HG03439 (cell line): Measurements from ENCODE around the gene METTL25B.

Experiments
- ATAC-seq: cut with Tn5 transposase; IDR thresholded peaks from one replicate; pipeline ENCODE4 v1.9.1; 2021; ENCODE audit warnings: mild to moderate bottlenecking, moderate library complexity; ENCODE audit not compliant: unreplicated experiment

The METTL25B gene

GRCh38 chr1:156766298-156767100 lies 38.2 kb downstream of the METTL25B start:
- peak; percentile 5 for ATAC-seq

- peak; percentile 92 for ATAC-seq
These were observed 39.0 kb downstream of the METTL25B start, which contains the start of gene PRCC for GRCh38 chr1:156767101-156767878. PRCC (plus strand) TSS chr1:156767535; CDS start chr1:156767772, 237 bp downstream.

GRCh38 chr1:156767879-156768604 lies 39.8 kb downstream of the METTL25B start:
- peak; percentile 2 for ATAC-seq

DNA sequence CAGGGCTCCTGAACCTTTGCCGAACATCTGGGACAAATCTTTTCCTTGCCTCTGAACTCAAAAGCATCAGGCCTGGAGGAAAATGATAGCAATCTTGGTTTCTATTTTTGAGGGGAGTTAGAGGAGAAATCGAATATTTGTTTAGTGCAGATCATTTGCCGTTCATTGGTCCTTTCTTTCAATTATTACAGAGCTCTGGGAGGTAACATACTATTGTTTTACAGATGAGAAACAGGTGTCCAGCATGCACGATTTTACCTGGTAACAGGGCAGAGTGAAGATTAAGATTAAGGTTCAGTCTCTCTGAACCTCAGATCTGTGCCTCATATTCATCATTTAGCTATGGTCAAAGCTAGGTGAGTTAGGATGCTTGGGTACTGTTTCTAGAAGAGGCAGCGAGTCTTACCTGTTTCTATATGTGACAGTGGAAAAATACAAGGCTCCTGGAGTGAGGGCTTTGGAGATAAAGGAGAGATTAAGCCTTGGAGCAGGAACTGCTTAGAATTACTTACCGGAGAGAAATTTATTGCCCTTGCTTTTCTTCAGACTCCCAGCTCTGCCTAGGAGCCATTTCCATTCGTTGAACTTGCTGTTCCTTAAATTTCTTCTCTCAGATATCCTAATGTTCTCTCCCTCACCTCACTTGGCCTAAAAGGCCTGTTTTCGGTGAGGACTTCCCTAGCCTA lies 40.5 kb downstream of the METTL25B start:
- ATAC-seq = no peak

- no peak for ATAC-seq
These were observed 44.0 kb downstream of the METTL25B start for GRCh38 chr1:156772222-156772621.

GRCh38 chr1:156772728-156773497 lies 44.6 kb downstream of the METTL25B start:
- ATAC-seq = no peak

DNA sequence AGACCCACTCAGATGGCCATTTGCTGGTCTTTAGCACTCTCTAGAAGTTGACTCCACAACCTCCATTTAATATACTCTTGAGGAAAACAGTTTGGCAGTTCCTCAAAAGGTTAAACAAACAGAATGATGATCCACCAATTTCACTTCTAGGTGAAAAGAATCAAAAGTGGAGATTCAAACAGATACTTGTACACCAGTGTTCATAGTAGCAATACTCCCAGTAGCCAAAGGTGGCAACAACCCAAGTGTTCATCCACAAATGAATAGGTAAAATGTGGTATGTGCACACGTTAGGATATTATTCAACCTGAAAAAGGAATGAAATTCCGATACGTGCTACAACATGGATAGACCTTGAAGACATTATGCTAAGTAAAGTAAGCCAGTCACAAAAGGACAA lies 45.3 kb downstream of the METTL25B start:
- ATAC-seq = no peak

DNA sequence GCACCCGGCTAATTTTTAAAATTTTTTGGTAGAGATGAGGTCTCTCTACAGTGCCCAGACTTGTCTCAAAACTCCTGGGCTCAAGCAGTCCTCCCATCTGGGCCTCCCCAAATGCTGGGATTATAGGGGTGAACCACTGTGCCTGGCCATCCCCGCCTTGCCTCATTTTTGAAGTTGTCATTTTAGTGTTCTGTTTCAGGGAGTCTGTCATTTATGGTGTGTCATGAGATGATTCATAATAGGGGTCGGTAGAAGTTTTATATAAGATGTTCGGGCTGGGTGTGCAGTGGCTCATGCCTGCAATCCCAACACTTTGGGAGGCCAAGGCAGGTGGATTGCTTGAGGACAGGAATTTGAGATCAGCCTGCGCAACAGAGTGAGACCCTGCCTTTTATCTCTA lies 47.5 kb downstream of the METTL25B start:
- ATAC-seq = no peak

GRCh38 chr1:156776942-156777341 lies 48.7 kb downstream of the METTL25B start:
- ATAC-seq = no peak

- no peak for ATAC-seq
These were observed 49.3 kb downstream of the METTL25B start for GRCh38 chr1:156777573-156777972.

GRCh38 chr1:156781585-156782186 lies 53.4 kb downstream of the METTL25B start:
- ATAC-seq = no peak

DNA sequence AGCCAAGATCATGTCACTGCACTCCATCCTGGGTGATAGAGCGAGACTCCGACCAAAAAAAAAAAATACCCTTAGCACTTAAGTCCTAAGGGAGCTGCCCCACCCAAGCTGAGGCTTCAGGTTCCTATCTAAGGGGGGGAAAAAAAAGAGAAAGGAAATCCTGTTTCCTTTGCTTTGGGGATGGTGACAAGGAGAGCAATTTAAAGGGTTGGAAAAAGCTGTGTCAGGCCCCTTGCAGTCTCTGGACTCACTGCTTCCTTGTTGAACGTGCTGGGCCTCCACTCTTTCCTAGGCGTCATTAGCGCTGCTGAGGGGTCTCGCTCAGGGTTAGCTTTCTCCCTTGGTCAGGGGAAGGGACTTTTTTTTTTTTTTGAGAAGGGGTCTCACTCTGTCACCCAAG lies 57.2 kb downstream of the METTL25B start:
- ATAC-seq = no peak
